SK-N-SH (cell line): ENCODE data around the gene VAPB. TPM values are rescaled to one million over a fixed set of nuclear protein-coding genes. Genes with fewer than 3 reads are reported as not detected.

Experiments used
- CTCF ChIA-PET: fragments of 300-600, 350-600 bp; formaldehyde crosslinking; extraction: SDS; loops from one replicate; lab custom pipeline; 2021; lab: Yijun Ruan, JAX
- POLR2A ChIA-PET: fragments of 350-600 bp; sonication (Branson Sonifier 250); formaldehyde crosslinking; extraction: SDS; loops from one replicate; lab custom pipeline; 2020; ENCODE audit warnings: antibody characterized with exemption, inconsistent platforms; lab: Yijun Ruan, JAX
- DNase-seq: peaks from one replicate; pipeline ENCODE4 v3.0.0; 2012
- H2AFZ ChIP-seq: fragments of 200-600 bp; sonication (generic); 2 replicates; pipeline ENCODE4 v1.8.1; 2016; ENCODE audit warnings: antibody characterized with exemption, mild to moderate bottlenecking, low read depth
- H3F3A ChIP-seq: fragments of 200-600 bp; sonication (generic); replicated peaks from 2 replicates; pipeline ENCODE3; 2016; ENCODE audit warnings: antibody characterized with exemption, mild to moderate bottlenecking; ENCODE audit not compliant: insufficient read depth
- H3K27ac ChIP-seq, 2 experiments: fragments of 200-500 bp in 1 of 2; fragments of 200-600 bp in 1 of 2; sonication (Bioruptor generic) in 1 of 2; sonication (generic), shearing (Covaris generic) in 1 of 2; 2 replicates each; pipeline versions ENCODE4 v1.5.1 to v1.6.1; 2014 to 2016; ENCODE audit warnings: low read depth in 2 of 2, inconsistent platforms in 1 of 2, low read length in 1 of 2, mild to moderate bottlenecking in 1 of 2, mixed read lengths in 1 of 2
- H3K27me3 ChIP-seq: fragments of 200-600 bp; sonication (generic), shearing (Covaris generic); 2 replicates; pipeline ENCODE4 v1.6.1; 2016; ENCODE audit warnings: mixed run types; ENCODE audit not compliant: insufficient read depth
- H3K36me3 ChIP-seq, 2 experiments: fragments of 200-500 bp in 1 of 2; fragments of 200-600 bp in 1 of 2; sonication (Bioruptor generic) in 1 of 2; sonication (generic) in 1 of 2; replicated peaks in 1 of 2; 2 replicates each; pipeline versions ENCODE3 to v1.5.1; 2014 to 2016; ENCODE audit warnings: low read length in 1 of 2, mild to moderate bottlenecking in 1 of 2; ENCODE audit not compliant: insufficient read depth in 2 of 2, control insufficient read depth in 1 of 2
- H3K4me1 ChIP-seq, 2 experiments: fragments of 200-500 bp in 1 of 2; fragments of 200-600 bp in 1 of 2; sonication (Bioruptor generic) in 1 of 2; sonication (generic), shearing (Covaris generic) in 1 of 2; 2 replicates each; pipeline versions ENCODE4 v1.5.1 to v1.6.1; 2014 to 2016; ENCODE audit warnings: low read depth in 1 of 2, low read length in 1 of 2, mixed run types in 1 of 2; ENCODE audit not compliant: insufficient read depth in 2 of 2, control insufficient read depth in 1 of 2
- H3K4me2 ChIP-seq: fragments of 200-600 bp; sonication (generic), shearing (Covaris generic); 2 replicates; pipeline ENCODE4 v1.6.1; 2017; ENCODE audit warnings: mixed run types
- H3K4me3 ChIP-seq, 2 experiments: fragments of 200-500 bp in 1 of 2; fragments of 200-600 bp in 1 of 2; sonication (Bioruptor generic) in 1 of 2; sonication (generic), shearing (Covaris generic) in 1 of 2; 2 replicates each; pipeline versions ENCODE4 v1.5.1 to v1.8.1; 2014 to 2016; ENCODE audit warnings: low read depth in 2 of 2, inconsistent platforms in 1 of 2, low read length in 1 of 2, mild to moderate bottlenecking in 1 of 2, mixed read lengths in 1 of 2, moderate library complexity in 1 of 2
- H3K79me2 ChIP-seq: fragments of 200-600 bp; sonication (generic); 2 replicates; pipeline ENCODE4 v1.8.1; 2017; ENCODE audit warnings: mild to moderate bottlenecking; ENCODE audit not compliant: insufficient read depth
- H3K9ac ChIP-seq: fragments of 200-600 bp; sonication (generic); 2 replicates; pipeline ENCODE4 v1.6.1; 2017; ENCODE audit warnings: mixed run types
- H3K9me2 ChIP-seq: fragments of 200-600 bp; sonication (generic); 2 replicates; pipeline ENCODE4 v1.6.1; 2017; ENCODE audit warnings: mixed run types
- H3K9me3 ChIP-seq: fragments of 200-600 bp; sonication (generic); 2 replicates; pipeline ENCODE4 v1.6.1; 2017; ENCODE audit warnings: mixed run types, mild to moderate bottlenecking, moderate library complexity
- H4K20me1 ChIP-seq: fragments of 200-600 bp; sonication (generic); 2 replicates; pipeline ENCODE4 v1.6.1; 2017; ENCODE audit warnings: mild to moderate bottlenecking, mixed run types; ENCODE audit not compliant: insufficient read depth
- CHD2 ChIP-seq: fragments of 150-350 bp; IDR thresholded peaks from 2 replicates; pipeline ENCODE4 v1.6.1; 2018; ENCODE audit warnings: low read length; ENCODE audit not compliant: partially characterized antibody
- ELF1 ChIP-seq: IDR thresholded peaks from 2 replicates; pipeline ENCODE4 v1.4.0; 2012
- EP300 ChIP-seq, 2 experiments: IDR thresholded peaks; 2 replicates each; pipeline versions ENCODE4 v1.4.0 to v1.6.1; 2012; ENCODE audit warnings: borderline replicate concordance in 1 of 2, low read depth in 1 of 2, low read length in 1 of 2
- FOSL2 ChIP-seq: IDR thresholded peaks from 2 replicates; pipeline ENCODE4 v1.4.0; 2012; ENCODE audit warnings: low read depth, mild to moderate bottlenecking, moderate library complexity, borderline replicate concordance
- FOXJ3 ChIP-seq: sonication (generic); formaldehyde crosslinking; IDR thresholded peaks from 2 replicates; pipeline ENCODE4 v1.5.1; 2020; ENCODE audit warnings: mild to moderate bottlenecking, missing genetic modification reagents
- GABPA ChIP-seq: IDR thresholded peaks from 2 replicates; pipeline ENCODE4 v1.4.0; 2012; ENCODE audit warnings: low read depth, mild to moderate bottlenecking
- JUND ChIP-seq: IDR thresholded peaks from 2 replicates; pipeline ENCODE4 v1.4.0; 2012
- MEF2A ChIP-seq: IDR thresholded peaks from 2 replicates; pipeline ENCODE4 v1.4.0; 2012; ENCODE audit warnings: low read depth, borderline replicate concordance
- NFIC ChIP-seq: IDR thresholded peaks from 2 replicates; pipeline ENCODE4 v1.4.0; 2012; ENCODE audit warnings: borderline replicate concordance
- POLR2AphosphoS5 ChIP-seq: IDR thresholded peaks from 2 replicates; pipeline ENCODE4 v1.6.1; 2012; ENCODE audit warnings: low read depth, low read length
- RCOR1 ChIP-seq: fragments of 150-350 bp; IDR thresholded peaks from 2 replicates; pipeline ENCODE4 v1.6.1; 2017; ENCODE audit warnings: antibody characterized with exemption, low read length
- RXRA ChIP-seq: IDR thresholded peaks from 2 replicates; pipeline ENCODE4 v1.4.0; 2012; ENCODE audit warnings: low read depth, mild to moderate bottlenecking, borderline replicate concordance
- SIN3A ChIP-seq: IDR thresholded peaks from 2 replicates; pipeline ENCODE4 v1.6.1; 2012; ENCODE audit warnings: low read depth, mild to moderate bottlenecking, low read length, moderate library complexity, borderline replicate concordance
- TAF1 ChIP-seq: IDR thresholded peaks from 2 replicates; pipeline ENCODE4 v1.6.1; 2012; ENCODE audit warnings: low read depth, mild to moderate bottlenecking, low read length, moderate library complexity, borderline replicate concordance
- TCF12 ChIP-seq: IDR thresholded peaks from 2 replicates; pipeline ENCODE4 v1.4.0; 2012
- TEAD4 ChIP-seq: IDR thresholded peaks from 2 replicates; pipeline ENCODE4 v1.4.0; 2012; ENCODE audit warnings: mild to moderate bottlenecking, borderline replicate concordance; ENCODE audit not compliant: insufficient read depth
- WGBS: methylation state at CpG from one replicate; pipeline ENCODE4 v1.1.6; 2017; ENCODE audit warnings: low lambda C conversion rate; 5-methylcytosine and 5-hydroxymethylcytosine counted together
- polyA plus RNA-seq, 3 experiments: library from polyadenylated mRNA; depleted of rRNA; stranded (reverse); fragments of >200 nt; gene quantifications; 2 replicates each; pipeline ENCODE4 v1.2.3, GENCODE V29; 2012
- TF ChIP-seq, protein P1 (sequence below): fragments of 200-600 bp; sonication (generic); IDR thresholded peaks from 2 replicates; pipeline ENCODE4 v1.6.1; 2017; ENCODE audit warnings: antibody characterized with exemption, mild to moderate bottlenecking, moderate library complexity

Gene VAPB
- polyA plus RNA-seq, 1 of the 3 experiments (the other 2 are of a cell fraction) = 16.9 TPM

DNA sequence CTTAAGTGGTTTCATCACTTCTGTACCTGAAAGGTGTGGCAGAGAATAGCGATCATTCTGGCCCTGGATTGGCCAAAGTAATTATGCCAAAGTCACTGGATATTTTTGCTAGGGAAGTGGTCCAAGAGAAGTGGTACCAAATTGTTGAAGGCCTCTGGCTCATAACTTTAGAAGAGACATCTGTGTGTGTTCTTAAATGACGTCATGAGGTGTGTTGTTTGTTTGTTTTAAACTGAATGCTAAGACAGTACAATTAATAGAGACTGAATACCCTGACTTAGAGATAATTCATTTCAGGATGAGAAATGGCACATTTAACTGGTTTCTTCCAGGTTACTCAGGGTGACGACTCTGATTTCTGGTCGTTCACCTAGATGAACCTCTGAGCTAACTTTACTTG lies 3.3 kb downstream of the VAPB start:
- Histone ChIP-seq H3K9ac (no peak overlapping the region), H3K27me3 (no peaks in the 10 kb centered on the region), H3K4me2 (peak overlapping the region; percentile 93), H2AFZ (no peak overlapping the region), H3F3A (peaks cover 18% of the 10 kb centered on the region), H3K4me3 (no peak overlapping the region), H3K9me2 (no peaks in the 10 kb centered on the region), H3K27ac (peak overlapping the region in 1 of 2 experiments; percentile 74; a peak in 2 of 4 replicates), H3K79me2 (peaks cover 82% of the 10 kb centered on the region), H3K9me3 (peaks cover 11% of the 10 kb centered on the region), H4K20me1 (peaks cover 28% of the 10 kb centered on the region), H3K36me3 (peaks cover 11 to 26% of the 10 kb centered on the region in 2 experiments), H3K4me1 (peaks cover 17 to 18% of the 10 kb centered on the region in 2 experiments)
- no peak for DNase-seq
- whole genome bisulfite sequencing = 90% methylated on average over 4 of the region's 4 CpGs
- CTCF ChIA-PET = interaction anchor here (1.0 kb wide), 1 partner anchor 56 kb away, joined by 3 read pairs; no protein-coding TSS in a partner anchor
- no peak for TF ChIP-seq TAF1
- no peak for TF ChIP-seq MEF2A
- TF ChIP-seq EP300 (IDR thresholded peaks at IDR 0.05; ENCODE audit: borderline replicate concordance in 1 of 2, low read depth in 1 of 2, low read length in 1 of 2) = no peak
- TF ChIP-seq GABPA = no peak
- no peak for TF ChIP-seq RXRA
- POLR2A ChIA-PET = no interaction called here

DNA sequence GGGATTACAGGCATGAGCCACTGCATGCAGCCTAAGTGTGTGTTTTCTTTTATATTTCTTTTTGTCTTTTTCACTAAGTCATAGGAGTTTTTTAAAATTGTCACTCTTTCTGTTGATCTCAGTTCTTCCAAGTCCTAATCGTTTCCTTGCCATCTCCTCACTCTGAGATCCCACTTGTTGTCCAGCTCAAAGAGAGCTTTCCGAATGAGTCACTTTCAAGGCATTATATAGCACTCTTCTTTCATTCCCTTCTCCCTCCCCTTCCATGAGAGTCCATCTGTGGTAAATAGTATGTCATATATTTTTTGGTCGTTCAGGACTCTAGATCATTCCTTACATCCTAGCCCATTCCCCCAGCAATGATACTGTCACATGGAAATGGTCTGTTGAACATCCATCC lies 4.3 kb downstream of the VAPB start:
- H3K4me2 ChIP-seq = peak overlapping the region; percentile 41
- no peak for TF ChIP-seq ELF1
- TF ChIP-seq NFIC = no peak
- TF ChIP-seq CHD2 = no peak
- peak; percentile 48; the same call in 1 of the 2 replicates for TF ChIP-seq FOSL2
- 0 out of 2 replicates have a peak, but pooled peaks have one; percentile 16 for TF ChIP-seq TCF12
- TF ChIP-seq POLR2AphosphoS5 = no peak
- no peak for TF ChIP-seq RXRA
- no peak for TF ChIP-seq MEF2A
- peak; percentile 43 for TF ChIP-seq JUND
- TF ChIP-seq FOXJ3 (CRISPR knock-in tag) = no peak
- TF ChIP-seq RCOR1 = no peak
- TF ChIP-seq EP300 (IDR thresholded peaks at IDR 0.05; ENCODE audit: borderline replicate concordance in 1 of 2, low read depth in 1 of 2, low read length in 1 of 2) = no peak
- TF ChIP-seq, protein P1, sequence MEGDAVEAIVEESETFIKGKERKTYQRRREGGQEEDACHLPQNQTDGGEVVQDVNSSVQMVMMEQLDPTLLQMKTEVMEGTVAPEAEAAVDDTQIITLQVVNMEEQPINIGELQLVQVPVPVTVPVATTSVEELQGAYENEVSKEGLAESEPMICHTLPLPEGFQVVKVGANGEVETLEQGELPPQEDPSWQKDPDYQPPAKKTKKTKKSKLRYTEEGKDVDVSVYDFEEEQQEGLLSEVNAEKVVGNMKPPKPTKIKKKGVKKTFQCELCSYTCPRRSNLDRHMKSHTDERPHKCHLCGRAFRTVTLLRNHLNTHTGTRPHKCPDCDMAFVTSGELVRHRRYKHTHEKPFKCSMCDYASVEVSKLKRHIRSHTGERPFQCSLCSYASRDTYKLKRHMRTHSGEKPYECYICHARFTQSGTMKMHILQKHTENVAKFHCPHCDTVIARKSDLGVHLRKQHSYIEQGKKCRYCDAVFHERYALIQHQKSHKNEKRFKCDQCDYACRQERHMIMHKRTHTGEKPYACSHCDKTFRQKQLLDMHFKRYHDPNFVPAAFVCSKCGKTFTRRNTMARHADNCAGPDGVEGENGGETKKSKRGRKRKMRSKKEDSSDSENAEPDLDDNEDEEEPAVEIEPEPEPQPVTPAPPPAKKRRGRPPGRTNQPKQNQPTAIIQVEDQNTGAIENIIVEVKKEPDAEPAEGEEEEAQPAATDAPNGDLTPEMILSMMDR = no peak
- TF ChIP-seq SIN3A = no peak
- no peak for TF ChIP-seq TEAD4
- no peak for TF ChIP-seq TAF1
- TF ChIP-seq, all 33 proteins: peak for 3
- Histone ChIP-seq H3K79me2 (peaks cover 92% of the 10 kb centered on the region), H3K4me1 (peaks cover 17 to 18% of the 10 kb centered on the region in 2 experiments), H3K27me3 (no peaks in the 10 kb centered on the region), H3K9ac (no peak overlapping the region), H3F3A (peaks cover 11% of the 10 kb centered on the region), H3K9me2 (no peaks in the 10 kb centered on the region), H3K27ac (peak overlapping the region in 1 of 2 experiments; percentile 74; a peak in 2 of 4 replicates), H3K9me3 (peaks cover 3% of the 10 kb centered on the region), H3K4me3 (no peak overlapping the region), H2AFZ (no peak overlapping the region), H3K36me3 (peaks cover 11 to 29% of the 10 kb centered on the region in 2 experiments), H4K20me1 (peaks cover 37% of the 10 kb centered on the region)
- POLR2A ChIA-PET = no interaction called here
- WGBS = 51% methylated on average over 3 of the region's 3 CpGs
- CTCF ChIA-PET = interaction anchor here (0.8 to 1.0 kb wide), 2 partner anchors 39 to 55 kb away, joined by 3 read pairs; no protein-coding TSS in a partner anchor
- DNase-seq = no peak
